Activated CD8-positive, alpha-beta memory T cell treated with anti-CD3 and anti-CD28 coated beads for 48 hours (primary cell): Measurements from ENCODE around the gene SIGLEC10.
"Not testable (repeated sequence)": the region's sequence is repeated elsewhere in the genome, so short reads cannot be mapped to it uniquely, and the experiment has no call there.

ENCODE experiments used
- DNase-seq, 3 experiments: peaks; one replicate each; pipeline ENCODE4 v3.0.0-alpha.2; 2020; ENCODE audit warnings: low read depth in 2 of 3, low spot score in 2 of 3

Gene SIGLEC10, protein sequence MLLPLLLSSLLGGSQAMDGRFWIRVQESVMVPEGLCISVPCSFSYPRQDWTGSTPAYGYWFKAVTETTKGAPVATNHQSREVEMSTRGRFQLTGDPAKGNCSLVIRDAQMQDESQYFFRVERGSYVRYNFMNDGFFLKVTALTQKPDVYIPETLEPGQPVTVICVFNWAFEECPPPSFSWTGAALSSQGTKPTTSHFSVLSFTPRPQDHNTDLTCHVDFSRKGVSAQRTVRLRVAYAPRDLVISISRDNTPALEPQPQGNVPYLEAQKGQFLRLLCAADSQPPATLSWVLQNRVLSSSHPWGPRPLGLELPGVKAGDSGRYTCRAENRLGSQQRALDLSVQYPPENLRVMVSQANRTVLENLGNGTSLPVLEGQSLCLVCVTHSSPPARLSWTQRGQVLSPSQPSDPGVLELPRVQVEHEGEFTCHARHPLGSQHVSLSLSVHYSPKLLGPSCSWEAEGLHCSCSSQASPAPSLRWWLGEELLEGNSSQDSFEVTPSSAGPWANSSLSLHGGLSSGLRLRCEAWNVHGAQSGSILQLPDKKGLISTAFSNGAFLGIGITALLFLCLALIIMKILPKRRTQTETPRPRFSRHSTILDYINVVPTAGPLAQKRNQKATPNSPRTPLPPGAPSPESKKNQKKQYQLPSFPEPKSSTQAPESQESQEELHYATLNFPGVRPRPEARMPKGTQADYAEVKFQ

DNA sequence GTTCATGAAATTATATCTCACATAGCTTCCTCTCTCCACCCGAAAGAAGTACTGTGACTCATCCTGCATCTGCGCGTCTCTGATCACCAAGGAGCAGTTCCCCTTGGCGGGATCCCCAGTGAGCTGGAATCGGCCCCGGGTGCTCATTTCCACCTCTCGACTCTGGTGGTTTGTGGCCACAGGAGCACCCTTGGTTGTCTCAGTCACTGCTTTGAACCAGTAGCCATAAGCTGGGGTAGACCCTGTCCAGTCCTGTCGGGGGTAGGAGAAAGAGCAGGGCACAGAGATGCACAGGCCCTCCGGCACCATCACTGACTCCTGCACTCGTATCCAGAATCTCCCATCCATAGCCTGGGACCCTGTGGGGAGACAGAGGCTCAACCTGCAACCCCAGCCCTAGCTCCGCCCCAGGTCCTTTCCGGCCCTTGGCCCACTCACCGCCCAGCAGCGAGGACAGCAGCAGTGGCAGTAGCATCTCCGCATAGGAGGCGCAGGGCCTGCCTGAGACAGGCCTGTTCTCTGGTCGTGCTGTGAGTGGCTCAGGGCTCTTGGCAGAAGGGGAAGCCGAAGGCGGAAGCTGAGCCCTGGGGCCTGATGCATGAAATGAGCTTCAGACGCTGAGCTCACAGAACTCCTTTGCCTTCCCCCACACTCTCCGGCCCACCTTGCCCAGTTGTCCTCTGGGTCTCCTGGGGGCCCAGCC, at the start of gene SIGLEC10:
SIGLEC10 (minus strand) TSS at position 536 of the 703 bp plus-strand sequence; CDS start at position 475, 61 bp downstream.
- peak in 1 of 3 experiments; percentile 31 for DNase-seq

DNA sequence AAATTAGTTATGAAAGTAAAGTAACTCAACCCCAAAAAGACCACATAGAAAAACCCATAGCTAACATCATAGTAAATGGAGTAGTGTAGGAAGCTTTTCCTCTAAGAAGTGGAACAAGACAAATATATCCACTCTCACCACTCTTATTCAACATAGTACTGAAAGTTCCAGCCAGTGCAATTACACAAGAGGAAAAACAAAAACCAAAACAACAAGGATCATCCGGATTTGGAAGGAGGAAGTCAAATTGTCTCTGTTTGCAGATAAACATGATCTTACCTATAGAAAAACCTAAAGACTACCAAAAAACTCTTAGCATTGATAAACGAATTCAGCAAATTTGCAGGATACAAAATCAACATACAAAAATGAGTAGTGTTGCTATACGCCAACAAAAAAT, 49.3 kb upstream of the SIGLEC10 start:
- DNase-seq = no peak

DNA sequence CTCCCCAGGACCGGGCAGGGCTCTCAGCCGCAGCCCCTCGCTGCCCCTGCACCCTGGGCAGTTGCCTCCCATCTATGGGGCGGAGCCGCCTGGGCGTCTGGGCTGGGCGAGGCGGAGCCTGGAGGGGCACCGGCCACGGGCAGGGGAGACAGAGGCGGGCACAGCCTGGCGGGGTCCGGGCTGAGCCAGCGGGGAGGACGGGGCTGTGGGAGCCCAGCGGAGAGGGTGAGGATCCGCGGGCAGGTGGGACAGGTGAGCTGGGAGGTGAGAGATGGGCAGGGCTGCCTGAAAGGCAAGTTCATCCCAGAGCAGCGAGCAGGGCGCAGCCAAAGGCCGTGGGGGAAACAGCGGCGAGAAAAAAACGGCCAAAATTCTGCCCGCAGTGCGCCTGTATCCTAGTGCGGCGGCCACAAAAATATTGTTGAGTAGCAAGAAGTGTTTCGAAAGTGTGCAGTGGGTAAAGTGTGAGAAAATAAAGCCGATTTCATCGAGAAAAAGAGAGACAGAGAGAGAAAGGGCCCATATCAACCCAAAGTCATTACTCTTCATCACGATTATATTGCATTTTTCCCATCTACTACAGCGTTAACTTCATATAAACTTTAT, 46.6 kb upstream of the SIGLEC10 start:
- DNase-seq = not testable (repeated sequence)

DNA sequence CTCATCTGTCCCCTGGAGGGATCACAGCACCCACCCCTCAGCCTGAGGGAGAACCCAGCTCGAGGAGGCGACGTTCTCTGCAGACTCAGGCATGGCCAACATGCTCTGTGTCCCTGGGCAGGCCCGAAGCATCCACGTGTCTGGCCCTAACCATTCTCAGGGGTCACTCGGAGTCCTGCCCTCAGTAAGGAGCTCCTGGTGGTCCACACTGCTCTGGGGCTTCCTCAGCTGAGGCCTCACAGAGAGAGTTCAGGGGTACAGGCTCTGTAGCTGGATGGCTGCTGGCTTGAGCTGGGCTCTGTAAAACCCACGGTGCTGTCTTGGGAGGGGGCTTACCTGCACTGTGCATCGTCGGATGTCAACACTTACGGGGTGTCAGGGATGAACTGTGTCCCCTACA, 45.2 kb upstream of the SIGLEC10 start:
- no peak for DNase-seq

DNA sequence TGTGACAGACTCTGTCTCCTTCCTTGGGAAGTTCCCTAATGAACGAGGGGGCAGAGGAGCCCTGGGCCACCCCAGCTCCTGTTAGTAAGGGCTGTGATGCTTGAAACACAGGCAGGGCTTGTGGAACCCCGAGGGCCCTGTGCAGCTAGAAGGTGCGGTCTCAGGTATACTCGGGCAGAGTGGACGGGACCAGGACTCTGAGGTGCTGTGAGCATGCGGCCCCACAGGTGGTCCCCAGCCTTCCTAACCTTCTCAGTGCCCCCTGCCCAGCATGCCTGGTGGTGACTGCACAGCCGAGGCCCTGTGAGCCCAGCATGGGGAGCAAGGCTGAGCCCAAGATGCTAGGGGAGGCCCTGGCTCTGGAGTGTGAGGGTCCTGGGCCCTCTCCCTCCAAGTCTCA, 44.8 kb upstream of the SIGLEC10 start:
- no peak for DNase-seq

DNA sequence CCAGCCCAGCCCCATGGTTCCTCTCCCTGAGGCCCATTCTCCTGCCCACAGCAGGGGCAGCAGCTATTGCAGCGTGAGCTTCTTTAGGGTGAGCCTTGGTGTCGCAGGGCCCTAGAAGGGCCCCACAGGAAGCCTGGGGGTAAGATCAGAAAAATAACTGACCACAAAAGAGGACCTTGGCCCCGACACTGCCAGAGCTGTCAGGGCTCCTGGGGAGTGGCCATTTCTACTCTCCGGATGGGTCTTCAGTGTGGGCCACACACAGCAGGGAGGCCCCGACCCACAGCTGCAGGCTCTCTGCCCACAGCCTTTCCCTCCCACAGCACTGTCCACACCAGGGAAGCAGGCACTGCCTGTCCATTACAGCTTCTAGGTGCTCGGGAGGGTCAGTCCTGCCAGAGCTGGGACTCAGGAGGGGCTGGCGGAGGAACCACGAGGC, 44.3 kb upstream of the SIGLEC10 start:
- no peak for DNase-seq

DNA sequence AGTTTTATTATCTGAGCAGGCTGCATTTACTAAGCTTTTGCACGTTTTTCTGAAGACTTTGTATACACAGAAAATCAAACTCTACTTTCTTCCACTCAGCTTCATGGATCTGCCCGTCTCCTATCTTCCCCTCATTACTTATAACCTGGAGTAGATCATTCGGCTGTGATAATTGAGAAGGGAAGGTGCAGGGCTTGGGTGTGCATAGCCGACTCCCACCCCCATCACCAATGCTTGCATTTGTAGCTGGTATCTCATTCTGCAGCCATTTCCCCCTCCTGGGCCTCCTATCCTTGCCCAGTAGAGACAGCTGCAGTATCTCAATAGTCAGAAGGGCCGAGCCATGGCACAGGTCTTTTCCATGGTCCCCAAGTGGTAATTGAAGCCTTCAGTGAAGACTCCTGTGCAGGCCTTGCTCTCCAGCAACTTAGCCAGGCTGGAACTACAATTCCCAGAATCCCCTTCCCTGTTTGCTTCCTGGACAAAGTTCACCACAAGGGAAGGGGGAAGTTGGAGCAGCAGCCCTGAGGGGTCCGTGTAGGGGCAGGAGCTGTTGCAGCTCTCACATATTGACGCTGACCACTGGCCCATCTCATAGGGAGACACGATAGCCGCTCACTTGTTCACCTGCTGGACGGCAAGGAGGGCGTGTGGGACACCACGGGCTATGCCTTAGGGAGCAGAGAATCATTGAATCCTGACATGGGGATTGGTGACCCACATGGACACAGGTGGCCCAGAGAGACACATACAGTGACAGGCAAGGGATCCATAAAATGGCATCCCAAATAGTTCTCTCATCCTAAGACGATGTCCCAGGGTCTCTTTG, 42.9 kb upstream of the SIGLEC10 start:
- DNase-seq = no peak

DNA sequence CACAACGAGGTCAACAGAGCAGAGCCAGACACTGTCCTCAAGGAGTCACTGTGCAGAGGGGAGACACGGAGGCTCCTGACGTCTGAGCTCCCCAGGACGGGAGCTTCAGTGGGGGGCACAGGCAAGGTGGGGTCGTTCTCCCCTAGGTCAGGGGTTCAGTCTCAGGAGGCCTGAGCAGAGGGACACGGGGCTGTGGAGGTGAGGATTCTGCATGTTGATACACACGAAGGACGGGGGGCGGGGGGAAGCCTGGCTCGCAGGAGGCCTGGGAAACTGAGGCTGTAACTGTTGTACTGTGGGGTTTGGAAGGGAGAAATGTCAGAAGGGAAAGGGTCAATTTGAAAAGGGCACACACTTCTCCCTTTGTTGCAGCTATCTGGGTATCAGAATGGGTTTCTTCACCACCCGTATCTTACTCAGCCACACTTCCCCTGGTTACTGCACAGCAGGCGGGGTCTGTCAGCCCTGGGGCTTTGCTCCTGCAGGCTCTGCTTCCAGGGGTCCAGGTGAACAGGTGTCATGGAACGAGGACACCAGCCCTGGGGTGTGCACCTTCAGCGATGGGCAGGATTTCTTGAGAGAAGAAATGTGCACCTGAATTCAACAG, 41.6 kb upstream of the SIGLEC10 start:
- no peak for DNase-seq

DNA sequence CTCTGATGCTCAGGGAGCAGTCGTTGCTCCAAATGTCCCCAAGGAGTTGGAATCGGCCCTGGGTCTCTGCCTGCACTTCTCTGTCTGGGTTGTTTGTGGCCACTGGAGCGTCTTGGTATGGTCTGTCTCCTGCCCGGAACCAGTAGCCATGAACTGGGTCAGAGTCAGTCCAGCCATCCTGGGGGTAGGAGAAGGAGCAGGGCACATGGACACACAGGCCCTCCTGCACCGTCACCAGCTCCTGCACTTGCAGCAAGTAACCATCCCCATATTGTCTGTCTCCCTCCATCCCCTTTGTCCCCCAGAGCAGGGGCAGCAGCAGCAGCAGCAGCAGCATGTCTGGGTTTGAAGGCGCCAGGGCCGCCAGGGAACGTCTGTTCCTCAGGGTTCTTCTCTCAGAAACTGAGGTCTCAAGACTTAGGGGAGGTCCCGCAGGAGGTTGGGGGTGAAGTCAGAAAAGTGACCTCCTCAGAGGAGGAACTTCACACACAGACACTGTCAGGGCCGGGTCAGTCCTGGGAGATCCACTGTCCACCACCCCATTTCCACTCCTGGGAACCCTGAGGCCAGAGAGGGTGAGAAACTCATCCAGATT, 40.7 kb upstream of the SIGLEC10 start, which contains the start of gene SIGLEC8:
SIGLEC8 (minus strand) TSS at position 404 of the 595 bp plus-strand sequence; CDS start at position 337, 67 bp downstream.
- no peak for DNase-seq

DNA sequence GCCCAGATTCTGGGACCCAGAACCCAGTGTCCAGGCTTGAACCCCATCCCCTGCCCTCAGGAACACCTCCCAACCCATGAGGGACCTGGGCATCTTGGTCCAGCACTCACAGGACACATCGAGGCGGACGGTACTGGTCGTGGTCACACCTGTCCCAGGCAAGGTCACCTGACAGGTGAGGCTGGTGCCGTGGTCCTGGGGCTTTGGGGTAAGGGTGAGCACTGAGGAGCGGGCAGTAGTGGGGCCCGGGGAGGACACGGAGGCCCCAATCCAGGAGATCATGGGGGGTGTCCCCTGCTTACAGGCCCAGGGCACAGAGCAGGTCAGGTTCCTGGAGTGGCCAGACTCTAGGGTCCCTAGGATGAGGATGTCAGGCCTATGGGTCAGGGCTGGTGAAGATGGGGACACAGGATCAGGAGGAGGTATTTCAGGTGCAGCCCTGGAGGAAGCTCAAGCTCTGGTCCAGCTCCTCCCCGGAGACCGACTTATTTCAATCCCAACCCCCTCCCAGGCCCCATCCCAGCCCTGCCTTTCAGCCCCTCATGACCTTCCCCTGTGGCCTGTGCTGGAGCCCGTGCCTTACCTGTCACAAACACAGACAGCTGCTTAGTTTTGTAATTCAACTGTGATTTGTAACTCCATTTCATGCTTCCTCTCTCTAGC, 40.0 kb upstream of the SIGLEC10 start:
- no peak for DNase-seq

DNA sequence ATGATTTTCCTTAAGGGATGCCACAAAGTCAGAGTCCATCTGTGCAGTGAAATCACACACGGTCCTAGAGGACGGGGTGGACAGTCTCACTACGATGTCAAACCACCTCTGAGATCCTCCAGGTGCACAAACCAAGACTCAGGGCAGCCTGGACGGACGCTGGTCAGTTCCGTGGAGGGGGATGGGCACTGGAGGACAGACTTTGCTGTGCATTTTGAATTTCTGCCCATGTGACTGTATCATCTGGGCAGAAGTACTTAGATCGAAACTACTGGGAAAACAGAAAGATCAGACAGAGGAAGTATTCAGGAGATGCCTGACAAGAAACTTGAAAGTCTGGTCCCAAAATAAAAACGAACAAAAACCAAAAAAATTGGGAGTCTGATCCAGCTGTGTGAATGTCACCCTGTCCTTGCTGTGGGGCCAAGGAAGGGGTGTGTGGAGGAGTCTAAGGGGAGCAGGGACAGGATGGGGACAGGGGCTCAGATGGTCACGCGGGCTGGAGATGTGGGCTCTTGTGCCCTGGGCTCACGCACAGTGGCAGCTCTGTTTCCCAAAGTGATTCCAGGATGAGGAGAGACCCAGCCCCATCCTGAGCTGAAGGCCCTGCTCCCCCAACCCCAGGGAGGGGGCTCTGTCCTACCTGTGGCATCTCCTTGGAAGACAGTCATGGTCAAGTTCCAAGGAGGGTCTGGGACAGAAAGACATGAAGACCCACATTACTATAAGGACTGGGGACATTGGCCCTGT, 39.3 kb upstream of the SIGLEC10 start:
- DNase-seq = no peak

DNA sequence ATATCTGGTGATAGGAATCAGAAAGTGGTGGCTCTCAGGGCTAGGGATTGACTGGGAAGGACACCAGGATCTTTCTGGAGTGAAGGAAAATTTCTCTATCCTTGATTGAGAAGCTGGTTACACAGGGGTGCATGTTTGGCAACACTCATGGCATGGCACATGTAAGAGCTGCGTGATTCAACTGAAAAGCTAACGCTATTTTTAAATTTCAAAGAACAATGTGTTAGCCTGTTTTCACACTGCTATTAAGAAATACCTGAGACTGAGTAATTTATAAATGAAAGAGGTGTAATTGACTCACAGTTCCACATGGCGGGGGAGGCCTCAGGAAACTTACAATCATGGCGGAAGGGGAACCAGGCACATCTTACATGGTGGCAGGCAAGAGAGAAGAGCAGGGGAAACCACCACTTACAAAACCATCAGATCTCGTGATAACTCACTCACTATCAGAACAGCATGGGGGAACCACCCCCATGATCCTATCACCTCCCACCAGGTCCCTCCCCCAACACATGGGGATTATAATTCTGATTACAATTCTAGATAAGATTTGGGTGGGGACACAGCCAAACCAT, 33.4 kb upstream of the SIGLEC10 start:
- DNase-seq = no peak

DNA sequence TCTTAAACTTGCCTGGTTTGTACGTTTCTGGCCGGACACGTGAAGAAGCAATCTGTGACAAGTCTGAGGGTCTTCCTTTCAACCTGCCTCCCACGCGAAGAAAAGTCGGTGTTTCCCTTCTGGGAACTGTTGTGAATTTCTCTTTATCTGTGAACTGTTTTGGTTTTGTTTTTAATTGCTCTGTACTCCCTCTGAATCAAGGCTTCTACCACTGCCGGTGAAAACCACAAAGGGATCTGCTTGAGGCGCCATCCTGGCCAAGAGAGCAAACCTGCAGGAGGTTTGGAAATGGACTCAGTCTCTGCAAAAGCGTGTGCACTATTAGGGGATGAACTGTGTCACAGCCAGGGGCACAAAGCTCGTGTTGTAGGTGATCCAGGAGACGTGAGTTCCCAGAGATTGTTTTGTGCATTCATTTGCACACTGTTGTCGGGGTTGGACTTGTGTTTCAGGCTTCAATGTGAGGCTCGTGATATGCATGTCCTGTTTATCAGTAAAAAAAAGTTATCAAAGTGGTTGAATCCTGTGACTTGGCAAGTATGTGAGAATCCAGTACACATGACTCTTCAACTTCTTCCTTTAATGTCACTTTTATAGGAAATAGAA, 31.1 kb upstream of the SIGLEC10 start:
- no peak for DNase-seq

DNA sequence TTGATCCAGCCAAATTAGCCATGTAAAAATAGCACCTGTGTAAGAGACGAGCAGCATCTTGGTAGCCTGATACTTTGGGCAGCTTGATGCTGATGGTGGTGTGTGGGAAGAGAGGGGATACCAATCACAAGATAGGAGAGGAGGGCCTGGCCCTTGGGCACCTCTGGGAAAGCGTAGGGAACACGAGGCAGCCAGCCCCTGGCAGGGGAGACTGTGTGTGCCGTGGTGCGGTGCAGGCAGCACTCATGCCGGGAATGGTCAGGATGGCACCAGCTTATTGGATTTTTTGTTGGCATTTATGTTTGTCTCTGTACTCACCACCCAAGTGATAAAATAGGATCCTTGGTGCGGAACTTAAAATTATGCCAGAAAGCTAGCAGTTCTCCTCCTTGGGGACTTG, 30.6 kb upstream of the SIGLEC10 start:
- no peak for DNase-seq

DNA sequence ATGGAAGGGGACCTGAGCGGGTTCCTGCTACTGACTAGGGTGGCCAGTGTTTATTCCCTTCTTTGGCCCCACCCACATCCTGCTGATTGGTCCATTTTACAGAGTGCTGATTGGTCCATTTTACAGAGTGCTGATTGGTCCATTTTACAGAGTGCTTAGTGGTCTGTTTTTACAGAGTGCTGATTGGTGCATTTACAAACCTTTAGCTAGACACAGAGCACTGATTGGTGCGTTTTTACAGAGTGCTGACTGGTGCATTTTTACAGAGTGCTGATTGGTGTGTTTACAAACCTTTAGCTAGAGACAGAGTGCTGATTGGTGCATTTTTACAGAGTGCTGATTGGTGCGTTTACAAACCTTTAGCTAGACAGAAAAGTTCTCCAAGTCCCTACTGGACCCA, 30.1 kb upstream of the SIGLEC10 start:
- DNase-seq = not testable (repeated sequence)

DNA sequence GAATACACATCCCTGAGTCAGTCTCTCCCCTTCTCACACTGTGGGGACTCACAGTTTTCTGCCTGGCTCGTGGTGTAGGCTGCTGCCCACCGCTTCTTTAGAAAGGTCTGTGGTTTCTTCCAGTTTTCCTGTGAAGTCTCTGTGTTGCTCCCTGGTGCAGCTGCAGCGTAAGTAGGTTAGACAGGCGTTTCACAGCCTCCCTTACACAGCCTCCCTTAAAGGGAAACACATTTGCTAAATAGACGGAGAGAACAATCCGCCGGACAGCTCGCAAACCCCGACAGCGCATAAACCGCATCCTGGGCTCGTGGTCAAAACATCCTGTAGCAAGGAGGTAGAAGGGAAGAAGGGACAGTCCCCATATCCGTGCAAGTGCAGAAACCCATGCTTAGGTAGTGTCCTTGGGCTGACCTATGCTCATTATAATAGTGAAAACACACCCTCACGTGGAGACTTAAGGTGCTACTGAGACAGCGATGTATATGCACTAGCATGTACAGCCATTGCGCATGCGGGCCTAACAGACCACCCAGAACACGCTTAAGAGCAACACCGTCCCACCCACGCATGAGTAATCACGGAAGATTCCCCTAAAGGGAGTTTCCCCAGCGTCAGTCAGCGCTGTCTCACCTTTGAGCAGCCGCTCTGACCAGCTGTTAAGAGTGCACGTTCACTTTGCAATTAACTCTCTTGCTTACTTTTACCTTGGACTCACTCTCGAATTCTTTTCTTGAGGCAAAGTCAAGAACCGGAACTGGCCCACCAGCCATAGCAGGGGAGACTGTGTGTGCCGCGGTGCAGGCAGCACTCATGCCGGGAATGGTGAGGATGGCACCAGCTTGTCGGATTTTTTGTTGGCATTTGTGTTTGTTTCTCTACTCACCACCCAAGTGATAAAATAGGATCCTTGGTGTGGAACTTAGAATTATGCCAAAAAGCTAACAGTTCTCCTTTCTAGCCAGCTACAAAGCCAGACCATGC, 24.3 kb upstream of the SIGLEC10 start:
- peak; percentile 69 to 79 (median 78) for DNase-seq
